ENCODE measurements around the gene PARVA.

The PARVA gene

DNA sequence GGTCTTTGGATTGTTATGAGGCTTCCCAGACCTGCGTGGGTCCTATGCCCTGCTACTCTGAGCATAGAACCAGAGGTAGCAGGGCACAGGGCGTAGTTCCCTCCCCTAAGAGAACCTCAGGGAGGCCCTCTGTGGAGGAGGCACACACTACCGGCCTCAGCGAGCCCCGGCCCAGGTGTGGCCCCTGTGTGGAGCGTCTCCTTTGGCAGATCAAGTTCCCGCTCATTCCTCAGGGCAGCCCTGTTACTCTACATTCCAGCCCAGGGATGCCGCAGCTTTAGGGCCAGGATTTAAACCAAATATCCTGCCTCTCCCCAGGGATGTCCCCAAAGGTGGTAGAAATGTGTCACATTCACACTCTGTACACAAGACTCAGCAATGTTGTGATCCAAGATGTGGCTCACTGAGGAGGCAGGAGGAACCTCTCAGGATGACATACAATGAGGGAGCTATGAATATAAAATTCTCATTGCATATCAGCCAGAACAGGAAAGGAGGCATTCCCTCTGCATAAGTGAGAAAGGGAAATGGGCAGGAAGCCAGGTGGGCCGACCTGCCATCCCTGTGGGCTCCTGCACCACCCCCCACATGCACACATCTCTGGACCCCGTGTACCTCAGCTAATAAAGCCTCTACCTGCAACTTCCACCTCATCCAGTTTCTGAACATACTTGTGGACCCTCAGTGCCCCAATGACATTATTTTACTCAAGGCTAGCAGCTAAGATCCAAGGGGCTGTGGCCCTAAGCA is 165.0 kb downstream of the PARVA start:
- FAIRE-seq (no peak), DNase-seq (ENCODE audit: insufficient read length, low spot score) (no peak)

DNA sequence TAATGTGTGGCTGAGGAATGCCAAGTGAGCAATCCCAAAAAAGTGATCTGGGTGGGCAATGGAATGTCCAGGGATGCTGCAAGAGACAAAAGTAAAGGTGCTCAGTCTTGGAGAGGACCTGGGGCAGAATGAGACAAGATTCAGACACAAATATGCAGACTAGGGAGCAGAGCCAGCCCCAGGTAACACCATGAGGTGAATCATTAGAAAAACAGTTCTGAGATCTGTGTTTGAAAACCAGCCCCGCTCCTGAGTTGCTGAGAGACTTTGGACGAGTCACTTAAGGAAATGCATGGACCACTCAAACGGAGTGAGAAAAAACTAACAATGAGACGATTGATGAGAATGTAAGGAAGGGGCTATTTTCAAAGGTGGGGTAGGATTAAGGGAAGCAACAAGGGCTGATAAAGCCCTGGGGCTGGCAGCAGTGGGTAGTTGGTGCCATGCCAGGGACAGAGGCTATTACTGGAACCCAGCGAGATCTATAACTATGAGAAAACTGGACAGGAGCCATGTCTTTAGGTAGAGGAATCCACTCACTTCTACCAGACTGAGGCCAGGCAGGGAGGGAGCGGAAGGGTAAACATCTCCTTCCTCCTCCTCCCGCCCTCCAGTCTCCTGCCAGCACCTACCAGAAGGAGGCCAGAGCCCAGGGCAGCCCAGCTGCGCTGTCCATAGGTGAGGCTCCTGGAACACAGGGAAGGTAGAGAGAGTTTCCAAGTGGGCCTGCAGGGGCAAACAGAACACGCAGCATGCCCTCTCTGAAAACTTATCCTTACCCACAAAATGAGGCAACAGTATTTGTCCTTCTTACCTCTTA is 166.4 kb downstream of the PARVA start:
- FAIRE-seq (no peak), DNase-seq (ENCODE audit: insufficient read length, low spot score) (no peak)

DNA sequence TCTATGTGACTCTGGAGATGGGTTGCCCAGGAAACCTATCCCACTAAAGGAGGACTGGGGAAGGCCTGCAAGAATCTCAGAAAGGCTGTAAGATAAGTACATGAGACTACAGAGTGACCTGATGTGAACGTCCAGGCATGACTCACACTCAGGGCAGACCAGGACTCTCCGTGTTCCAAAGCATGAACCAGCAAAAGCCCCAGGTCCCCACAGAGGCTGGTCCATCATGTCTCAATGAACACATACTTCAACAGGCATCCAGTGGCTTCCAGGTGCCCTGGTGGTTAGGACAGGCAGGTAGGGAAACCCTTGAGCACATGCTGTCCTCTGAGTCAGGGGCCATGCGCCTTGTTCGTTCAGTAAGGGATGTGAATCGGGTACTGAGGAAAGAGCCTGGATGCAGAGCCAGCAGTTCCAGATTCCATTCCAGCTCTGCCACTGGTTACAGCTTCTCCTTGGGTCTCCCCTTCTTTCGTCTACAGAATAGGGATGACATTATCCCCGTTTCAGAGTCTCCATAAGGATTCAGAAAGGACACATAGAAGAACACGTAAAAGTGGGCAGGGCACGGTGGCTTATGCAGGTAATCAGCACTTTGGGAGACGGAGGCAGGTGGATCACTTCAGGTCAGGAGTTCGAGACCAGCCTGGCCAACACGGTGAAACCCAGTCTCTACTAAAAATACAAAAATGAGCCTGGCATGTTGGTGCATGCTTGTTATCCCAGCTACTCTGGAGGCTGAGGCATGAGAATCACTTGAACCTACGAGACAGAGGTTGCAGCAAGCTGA is 167.8 kb downstream of the PARVA start:
- no peak for FAIRE-seq
- DNase-seq (ENCODE audit: insufficient read length, low spot score), result no peak

DNA sequence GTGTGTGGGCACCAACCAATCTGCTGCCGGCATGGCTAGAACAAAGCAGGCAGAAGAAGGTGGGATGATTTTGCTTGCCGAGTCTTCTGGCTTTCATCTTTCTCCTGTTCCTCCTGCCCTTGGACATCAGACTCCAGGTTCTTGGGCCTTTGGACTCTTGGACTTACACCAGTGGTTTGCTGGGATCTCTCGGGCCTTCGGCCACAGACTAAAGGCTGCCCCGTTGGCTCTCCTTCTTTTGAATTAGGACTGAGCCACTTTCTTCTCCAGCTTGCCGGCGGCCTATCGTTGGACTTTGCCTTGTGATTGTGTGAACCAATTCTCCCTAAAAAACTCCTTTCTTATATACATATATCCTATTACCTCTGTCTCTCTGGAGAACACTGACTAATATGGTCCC is 168.8 kb downstream of the PARVA start:
- DNase-seq (ENCODE audit: insufficient read length, low spot score), result no peak
- no peak for FAIRE-seq

- no peak for FAIRE-seq
- DNase-seq (ENCODE audit: insufficient read length, low spot score), result no peak
Observed at GRCh38 chr11:12546660-12547059, 169.3 kb downstream of the PARVA start.

DNA sequence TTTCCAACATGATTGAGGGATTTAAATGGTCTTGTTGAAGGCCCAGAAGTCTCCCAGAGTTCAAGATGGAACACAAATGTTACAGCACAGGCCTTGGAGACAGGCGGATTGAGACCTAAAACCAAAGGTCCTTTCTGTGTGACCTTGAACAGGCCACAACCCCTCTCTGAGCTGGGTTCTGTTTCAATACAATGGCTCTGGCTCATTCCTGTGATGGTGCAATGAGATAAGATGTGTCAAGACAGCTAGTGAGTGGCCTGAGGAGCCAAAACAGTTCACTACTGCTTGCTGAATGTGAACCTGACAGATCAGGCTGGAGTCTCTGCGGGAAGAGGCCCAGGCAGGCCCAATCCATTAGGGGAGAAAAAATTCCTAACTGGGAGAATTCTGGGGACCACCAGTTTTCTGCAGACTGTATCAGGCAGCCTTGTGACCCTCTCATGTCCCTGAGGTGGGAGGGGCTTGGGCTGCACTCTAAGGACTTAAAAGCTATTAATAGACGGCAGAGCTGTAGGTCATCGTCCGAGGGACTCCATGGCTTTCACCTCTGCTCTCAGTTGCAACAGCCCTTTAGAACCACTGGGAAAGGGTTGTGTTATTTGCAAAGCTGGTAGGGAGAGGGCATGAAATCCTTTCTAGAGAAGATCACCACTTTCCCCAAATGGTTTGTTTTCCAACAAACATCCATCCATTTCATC is 170.7 kb downstream of the PARVA start:
- no peak for DNase-seq (ENCODE audit: insufficient read length, low spot score)
- FAIRE-seq, result no peak

DNA sequence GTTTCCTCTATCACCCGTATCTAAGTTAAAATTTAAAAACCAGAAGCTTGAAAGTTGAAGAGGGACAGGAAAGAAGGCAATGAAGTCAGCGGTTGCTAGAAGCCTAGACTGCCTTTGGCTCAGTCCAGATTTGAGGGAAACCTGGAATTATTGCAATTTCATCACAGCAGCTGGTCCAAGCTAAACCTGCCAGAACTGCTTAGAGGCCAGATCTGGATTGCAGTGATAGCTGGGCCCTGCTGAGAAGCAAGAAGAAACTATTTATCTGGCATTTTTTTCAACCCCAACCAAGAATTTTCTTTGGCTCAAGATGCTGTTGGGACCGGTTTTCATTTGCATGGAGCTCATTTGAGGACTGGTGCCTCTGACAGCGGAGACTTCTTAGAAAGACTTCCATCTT is 175.3 kb downstream of the PARVA start:
- FAIRE-seq (no peak), DNase-seq (ENCODE audit: insufficient read length, low spot score) (no peak)

- FAIRE-seq (no peak), DNase-seq (ENCODE audit: insufficient read length, low spot score) (no peak)
Observed at GRCh38 chr11:12554122-12554521, 176.8 kb downstream of the PARVA start.

DNA sequence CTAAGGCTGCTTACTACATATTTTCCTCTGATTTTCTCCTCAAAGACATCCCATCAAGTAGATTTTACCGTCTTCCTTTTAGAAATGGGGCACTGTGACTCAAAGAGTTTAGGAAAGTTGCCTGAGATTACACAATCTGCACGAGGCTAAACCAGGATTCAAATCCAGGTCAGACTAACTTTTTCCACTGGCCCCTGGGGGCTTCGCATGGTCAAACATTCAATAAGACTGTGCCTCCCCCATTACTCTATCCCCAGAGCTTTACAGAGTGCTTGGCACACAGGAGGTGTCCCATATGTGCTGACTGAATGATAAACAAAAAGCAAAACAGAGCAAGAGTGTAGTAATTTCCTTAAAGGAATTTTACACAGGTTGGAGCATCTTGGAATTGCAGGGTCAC is 178.8 kb downstream of the PARVA start:
- DNase-seq (ENCODE audit: insufficient read length, low spot score) (no peak), FAIRE-seq (no peak)

GRCh38 chr11:12556788-12557384 is 179.5 kb downstream of the PARVA start:
- DNase-seq (ENCODE audit: insufficient read length, low spot score), result no peak
- FAIRE-seq, result no peak

GRCh38 chr11:12559011-12559410 is 181.6 kb downstream of the PARVA start:
- DNase-seq (ENCODE audit: insufficient read length, low spot score) (no peak), FAIRE-seq (no peak)

DNA sequence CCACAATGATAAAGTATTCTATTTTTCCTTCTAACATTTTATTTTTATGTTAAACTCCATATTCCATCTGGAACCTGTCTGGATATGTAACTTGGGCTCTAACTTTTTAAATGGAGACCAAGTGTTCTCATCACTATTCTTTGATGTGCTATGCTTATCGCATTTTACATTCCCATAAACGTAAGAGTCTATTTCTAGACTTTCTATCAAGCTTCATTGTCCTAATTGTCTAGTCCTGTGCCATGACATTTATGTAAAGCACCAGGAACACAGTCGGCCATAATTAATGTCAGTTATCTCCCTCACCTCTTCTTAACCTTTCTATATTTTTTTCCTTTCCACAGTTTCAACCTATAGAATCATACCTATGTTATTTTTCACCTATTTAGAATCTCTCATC is 183.0 kb downstream of the PARVA start:
- no peak for FAIRE-seq
- DNase-seq (ENCODE audit: insufficient read length, low spot score), result no peak

- DNase-seq (ENCODE audit: insufficient read length, low spot score) (no peak), FAIRE-seq (no peak)
Observed at GRCh38 chr11:12560861-12561260, 183.5 kb downstream of the PARVA start.

GRCh38 chr11:12564012-12564411 is 186.6 kb downstream of the PARVA start:
- FAIRE-seq (no peak), DNase-seq (ENCODE audit: insufficient read length, low spot score) (no peak)

DNA sequence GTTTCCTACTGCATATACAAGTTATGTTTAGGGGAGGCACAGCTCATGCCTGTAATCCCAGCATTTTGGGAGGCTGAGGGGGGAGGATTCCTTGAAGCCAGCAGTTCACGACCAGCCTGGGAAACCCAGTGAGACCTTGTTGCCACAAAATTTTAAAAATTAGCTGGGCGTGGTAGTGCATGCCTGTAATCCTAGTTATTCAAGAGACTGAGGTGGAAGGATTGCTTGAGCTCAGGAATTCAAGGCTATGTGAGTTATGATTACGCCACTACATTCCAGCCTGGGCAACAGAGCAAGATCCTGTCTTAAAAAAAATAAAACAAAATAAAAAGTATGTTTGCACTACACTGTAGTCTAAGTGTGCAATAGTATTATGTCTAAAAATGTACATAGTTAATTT is 188.0 kb downstream of the PARVA start:
- no peak for DNase-seq (ENCODE audit: insufficient read length, low spot score)
- no peak for FAIRE-seq

DNA sequence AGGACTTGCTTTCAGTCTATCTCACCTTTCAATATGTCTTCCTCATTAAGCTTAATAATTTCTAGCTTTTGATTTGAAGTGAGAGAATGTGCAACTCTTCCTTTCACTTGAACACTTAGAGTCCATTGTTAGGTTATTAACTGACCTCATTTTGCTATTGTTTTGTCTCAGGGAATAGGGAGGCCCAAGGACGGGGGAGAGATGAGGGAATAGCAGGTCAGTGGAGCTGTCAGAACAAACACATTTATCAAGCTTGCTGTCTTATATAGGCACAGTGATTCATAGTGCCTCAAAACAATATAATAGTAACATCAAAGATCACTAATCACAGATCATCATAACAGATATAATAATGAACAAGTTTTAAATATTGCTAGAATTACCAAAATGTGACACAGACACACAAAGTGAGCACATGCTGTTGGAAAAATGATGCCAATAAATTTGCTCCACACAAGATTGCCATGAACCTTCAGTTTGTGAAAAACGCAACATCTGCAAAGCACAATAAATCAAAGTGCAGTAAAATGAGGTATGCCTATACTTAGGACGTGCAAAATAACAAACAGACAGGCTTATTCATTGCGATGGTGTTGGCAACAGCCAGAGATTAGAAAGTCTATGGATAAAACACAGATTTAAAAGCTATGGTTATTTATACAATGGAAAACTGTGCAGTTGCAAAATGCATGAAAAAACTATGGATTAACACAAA is 190.5 kb downstream of the PARVA start:
- no peak for FAIRE-seq
- DNase-seq (ENCODE audit: insufficient read length, low spot score), result no peak

DNA sequence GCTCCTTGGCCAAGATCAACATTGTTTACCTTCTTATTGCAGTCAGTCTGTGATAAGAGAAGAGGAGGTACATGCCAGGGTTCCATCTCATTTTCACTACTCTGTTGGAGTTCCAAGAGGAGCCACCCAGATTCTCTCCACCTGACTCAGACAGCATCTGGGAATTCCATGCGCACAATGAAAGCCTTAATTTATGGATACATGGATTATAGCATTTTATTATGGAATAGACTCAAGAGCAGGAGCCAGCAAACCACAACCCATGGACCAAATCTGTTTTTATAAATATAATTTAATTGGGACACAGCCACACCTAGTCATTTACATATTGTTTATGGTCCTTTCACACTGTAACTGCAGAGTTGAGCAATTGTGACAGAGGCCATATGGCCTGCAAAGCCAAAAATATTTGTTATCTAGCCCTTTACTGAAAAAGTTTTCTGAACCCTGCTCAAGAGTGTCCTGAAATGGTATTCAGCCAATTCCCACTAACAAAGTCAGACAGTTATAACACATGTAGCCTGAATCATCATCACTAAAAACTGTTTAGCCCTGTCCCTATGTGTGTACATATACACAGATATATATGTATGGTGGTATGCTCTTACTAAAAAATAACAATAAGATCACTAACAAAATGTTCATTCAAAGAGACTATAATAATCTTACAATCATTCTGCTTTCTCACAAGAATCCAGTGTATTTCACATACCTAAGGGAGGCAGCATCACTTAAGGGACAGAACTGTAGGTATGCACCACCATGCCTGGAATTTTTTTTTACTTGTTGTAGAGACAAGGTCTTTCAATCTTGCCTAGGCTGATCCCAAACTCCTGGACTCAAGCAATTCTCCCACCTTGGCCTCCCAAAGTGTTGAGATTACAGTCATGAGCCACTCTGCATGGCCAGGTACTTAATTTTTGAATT is 192.4 kb downstream of the PARVA start:
- FAIRE-seq (no peak), DNase-seq (ENCODE audit: insufficient read length, low spot score) (no peak)

- DNase-seq (ENCODE audit: insufficient read length, low spot score) (no peak), FAIRE-seq (no peak)
Observed at GRCh38 chr11:12573707-12574485, 196.5 kb downstream of the PARVA start.
